GM12873 (cell line): Measurements from ENCODE around the gene TRAPPC12.

Source experiments
- TF ChIP-seq, protein P1 (sequence below): IDR thresholded peaks from 2 replicates; pipeline ENCODE4 v1.5.1; 2012; ENCODE audit warnings: low read depth, mild to moderate bottlenecking, moderate library complexity, low read length, control low read depth; ENCODE audit not compliant: insufficient read depth; ENCODE audit errors: missing control alignments

TRAPPC12 gene

GRCh38 chr2:3519255-3520205, 140.0 kb downstream of the TRAPPC12 start, which contains the start of gene ADI1:
ADI1 (minus strand) TSS chr2:3519531; CDS start chr2:3519487, 44 bp downstream.
- TF ChIP-seq, protein P1, sequence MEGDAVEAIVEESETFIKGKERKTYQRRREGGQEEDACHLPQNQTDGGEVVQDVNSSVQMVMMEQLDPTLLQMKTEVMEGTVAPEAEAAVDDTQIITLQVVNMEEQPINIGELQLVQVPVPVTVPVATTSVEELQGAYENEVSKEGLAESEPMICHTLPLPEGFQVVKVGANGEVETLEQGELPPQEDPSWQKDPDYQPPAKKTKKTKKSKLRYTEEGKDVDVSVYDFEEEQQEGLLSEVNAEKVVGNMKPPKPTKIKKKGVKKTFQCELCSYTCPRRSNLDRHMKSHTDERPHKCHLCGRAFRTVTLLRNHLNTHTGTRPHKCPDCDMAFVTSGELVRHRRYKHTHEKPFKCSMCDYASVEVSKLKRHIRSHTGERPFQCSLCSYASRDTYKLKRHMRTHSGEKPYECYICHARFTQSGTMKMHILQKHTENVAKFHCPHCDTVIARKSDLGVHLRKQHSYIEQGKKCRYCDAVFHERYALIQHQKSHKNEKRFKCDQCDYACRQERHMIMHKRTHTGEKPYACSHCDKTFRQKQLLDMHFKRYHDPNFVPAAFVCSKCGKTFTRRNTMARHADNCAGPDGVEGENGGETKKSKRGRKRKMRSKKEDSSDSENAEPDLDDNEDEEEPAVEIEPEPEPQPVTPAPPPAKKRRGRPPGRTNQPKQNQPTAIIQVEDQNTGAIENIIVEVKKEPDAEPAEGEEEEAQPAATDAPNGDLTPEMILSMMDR, result no peak

GRCh38 chr2:3520591-3520990, 141.1 kb downstream of the TRAPPC12 start:
- TF ChIP-seq, protein P1, result no peak

DNA sequence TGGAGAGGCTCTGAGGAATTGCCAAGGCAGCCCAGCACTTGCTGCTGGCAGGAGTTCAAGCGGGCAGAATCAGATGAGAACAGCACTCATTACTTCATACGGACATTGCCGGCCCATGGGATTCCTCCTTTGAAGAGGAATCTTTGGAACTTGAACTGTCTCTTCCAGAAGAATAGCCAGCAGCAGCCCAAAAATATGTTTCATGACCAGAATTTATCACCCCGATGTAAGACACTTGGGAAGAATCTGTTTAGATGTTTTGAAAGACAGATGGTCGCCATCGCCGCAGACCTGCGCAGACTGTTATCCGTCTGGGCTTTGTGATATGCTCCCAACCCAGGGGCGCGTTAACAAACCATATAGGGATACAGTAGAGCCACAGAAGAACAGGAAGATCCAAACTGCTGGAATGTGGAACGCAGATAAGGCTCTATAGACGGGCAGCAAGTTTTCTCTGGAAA, 143.5 kb downstream of the TRAPPC12 start:
- TF ChIP-seq, protein P1, result no peak

DNA sequence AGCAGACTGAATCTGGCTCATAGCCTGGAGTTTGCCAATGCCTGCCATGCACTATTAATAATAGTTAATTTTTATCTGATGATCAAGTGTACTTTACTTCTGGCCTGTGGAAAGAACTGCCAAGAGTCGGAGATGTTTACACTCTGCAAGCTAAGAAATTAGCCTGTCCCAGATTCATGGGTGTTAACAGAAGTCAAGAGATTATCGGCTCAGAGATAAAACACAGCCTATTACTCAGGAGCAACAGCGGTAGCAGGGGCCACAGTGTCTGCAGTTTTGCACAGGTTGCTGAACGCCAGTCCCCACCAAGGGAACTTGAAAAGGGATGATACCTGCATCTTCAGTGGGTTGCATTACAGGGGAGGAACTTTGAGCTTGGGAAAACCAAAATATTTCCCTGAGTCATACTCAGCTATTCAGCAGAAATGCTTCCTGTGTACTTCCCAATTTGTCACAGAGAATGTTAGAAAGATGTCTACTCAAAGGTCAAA, 144.1 kb downstream of the TRAPPC12 start:
- TF ChIP-seq, protein P1, result no peak

GRCh38 chr2:3526871-3527270, 147.4 kb downstream of the TRAPPC12 start:
- TF ChIP-seq, protein P1, result no peak

GRCh38 chr2:3527886-3528785, 148.6 kb downstream of the TRAPPC12 start:
- TF ChIP-seq, protein P1, result no peak
